ENCODE data around the gene ESR2.

Gene ESR2

GRCh38 chr14:64081174-64081746 lies 212.9 kb downstream of the ESR2 start:
- H3K9me3 ChIP-seq (ENCODE audit: control insufficient read depth in 1 of 2, low read length in 2 of 2) = no peaks in the 10 kb centered on the region
- H3K27ac ChIP-seq (ENCODE audit: low read depth, low read length) = no peak overlapping the region
- peaks cover 0 to 7% of the 10 kb centered on the region in 2 donors for H3K4me1 ChIP-seq (ENCODE audit: control insufficient read depth in 1 of 2, insufficient read depth in 2 of 2, low read length in 2 of 2)
- H3K9ac ChIP-seq (ENCODE audit: low read depth in 1 of 2, low read length in 2 of 2) = no peak overlapping the region
- H3K27me3 ChIP-seq (ENCODE audit: control insufficient read depth in 1 of 2, insufficient read depth in 2 of 2, low read length in 2 of 2) = no peaks in the 10 kb centered on the region
- H3K4me3 ChIP-seq (ENCODE audit: low read depth in 1 of 2, low read length in 2 of 2) = no peak overlapping the region
- peaks cover 16 to 37% of the 10 kb centered on the region in 2 donors for H3K36me3 ChIP-seq (ENCODE audit: control insufficient read depth in 1 of 2, insufficient read depth in 2 of 2, low read length in 2 of 2)

- Histone ChIP-seq H3K4me3 (ENCODE audit: low read depth in 1 of 2, low read length in 2 of 2) (no peak overlapping the region), H3K27ac (ENCODE audit: low read depth, low read length) (no peak overlapping the region), H3K4me1 (ENCODE audit: control insufficient read depth in 1 of 2, insufficient read depth in 2 of 2, low read length in 2 of 2) (no peaks in the 10 kb centered on the region), H3K36me3 (ENCODE audit: control insufficient read depth in 1 of 2, insufficient read depth in 2 of 2, low read length in 2 of 2) (peaks cover 16 to 41% of the 10 kb centered on the region in 2 donors), H3K27me3 (ENCODE audit: control insufficient read depth in 1 of 2, insufficient read depth in 2 of 2, low read length in 2 of 2) (no peaks in the 10 kb centered on the region), H3K9me3 (ENCODE audit: control insufficient read depth in 1 of 2, low read length in 2 of 2) (no peaks in the 10 kb centered on the region), H3K9ac (ENCODE audit: low read depth in 1 of 2, low read length in 2 of 2) (no peak overlapping the region)
Measured at GRCh38 chr14:64080452-64080851, 213.7 kb downstream of the ESR2 start.

- H3K9ac ChIP-seq (ENCODE audit: low read depth in 1 of 2, low read length in 2 of 2) = no peak overlapping the region
- no peaks in the 10 kb centered on the region for H3K9me3 ChIP-seq (ENCODE audit: control insufficient read depth in 1 of 2, low read length in 2 of 2)
- H3K27me3 ChIP-seq (ENCODE audit: control insufficient read depth in 1 of 2, insufficient read depth in 2 of 2, low read length in 2 of 2) = no peaks in the 10 kb centered on the region
- no peaks in the 10 kb centered on the region for H3K4me1 ChIP-seq (ENCODE audit: control insufficient read depth in 1 of 2, insufficient read depth in 2 of 2, low read length in 2 of 2)
- H3K36me3 ChIP-seq (ENCODE audit: control insufficient read depth in 1 of 2, insufficient read depth in 2 of 2, low read length in 2 of 2) = peaks cover 31 to 40% of the 10 kb centered on the region in 2 donors
- no peak overlapping the region for H3K4me3 ChIP-seq (ENCODE audit: low read depth in 1 of 2, low read length in 2 of 2)
- no peak overlapping the region for H3K27ac ChIP-seq (ENCODE audit: low read depth, low read length)
Measured at GRCh38 chr14:64075613-64076005, 218.6 kb downstream of the ESR2 start.

- H3K9ac ChIP-seq (ENCODE audit: low read depth in 1 of 2, low read length in 2 of 2) = no peak overlapping the region
- no peaks in the 10 kb centered on the region for H3K4me1 ChIP-seq (ENCODE audit: control insufficient read depth in 1 of 2, insufficient read depth in 2 of 2, low read length in 2 of 2)
- no peaks in the 10 kb centered on the region for H3K9me3 ChIP-seq (ENCODE audit: control insufficient read depth in 1 of 2, low read length in 2 of 2)
- no peaks in the 10 kb centered on the region for H3K27me3 ChIP-seq (ENCODE audit: control insufficient read depth in 1 of 2, insufficient read depth in 2 of 2, low read length in 2 of 2)
- H3K27ac ChIP-seq (ENCODE audit: low read depth, low read length) = no peak overlapping the region
- H3K36me3 ChIP-seq (ENCODE audit: control insufficient read depth in 1 of 2, insufficient read depth in 2 of 2, low read length in 2 of 2) = peaks cover 28 to 37% of the 10 kb centered on the region in 2 donors
- no peak overlapping the region for H3K4me3 ChIP-seq (ENCODE audit: low read depth in 1 of 2, low read length in 2 of 2)
Measured at GRCh38 chr14:64074961-64075612, 219.1 kb downstream of the ESR2 start.

- no peak overlapping the region for H3K4me3 ChIP-seq (ENCODE audit: low read depth in 1 of 2, low read length in 2 of 2)
- H3K27ac ChIP-seq (ENCODE audit: low read depth, low read length) = no peak overlapping the region
- H3K9me3 ChIP-seq (ENCODE audit: control insufficient read depth in 1 of 2, low read length in 2 of 2) = no peaks in the 10 kb centered on the region
- no peaks in the 10 kb centered on the region for H3K4me1 ChIP-seq (ENCODE audit: control insufficient read depth in 1 of 2, insufficient read depth in 2 of 2, low read length in 2 of 2)
- H3K9ac ChIP-seq (ENCODE audit: low read depth in 1 of 2, low read length in 2 of 2) = no peak overlapping the region
- H3K27me3 ChIP-seq (ENCODE audit: control insufficient read depth in 1 of 2, insufficient read depth in 2 of 2, low read length in 2 of 2) = no peaks in the 10 kb centered on the region
- peaks cover 22 to 28% of the 10 kb centered on the region in 2 donors for H3K36me3 ChIP-seq (ENCODE audit: control insufficient read depth in 1 of 2, insufficient read depth in 2 of 2, low read length in 2 of 2)
Measured at GRCh38 chr14:64069634-64070359, 224.4 kb downstream of the ESR2 start.

GRCh38 chr14:64064447-64064846 lies 229.7 kb downstream of the ESR2 start:
- Histone ChIP-seq H3K27me3 (ENCODE audit: control insufficient read depth in 1 of 2, insufficient read depth in 2 of 2, low read length in 2 of 2) (no peaks in the 10 kb centered on the region), H3K4me3 (ENCODE audit: low read depth in 1 of 2, low read length in 2 of 2) (no peak overlapping the region), H3K9ac (ENCODE audit: low read depth in 1 of 2, low read length in 2 of 2) (no peak overlapping the region), H3K4me1 (ENCODE audit: control insufficient read depth in 1 of 2, insufficient read depth in 2 of 2, low read length in 2 of 2) (no peaks in the 10 kb centered on the region), H3K9me3 (ENCODE audit: control insufficient read depth in 1 of 2, low read length in 2 of 2) (no peaks in the 10 kb centered on the region), H3K27ac (ENCODE audit: low read depth, low read length) (no peak overlapping the region), H3K36me3 (ENCODE audit: control insufficient read depth in 1 of 2, insufficient read depth in 2 of 2, low read length in 2 of 2) (peaks cover 8 to 16% of the 10 kb centered on the region in 2 donors)

GRCh38 chr14:64062381-64063115 lies 231.6 kb downstream of the ESR2 start:
- Histone ChIP-seq H3K36me3 (ENCODE audit: control insufficient read depth in 1 of 2, insufficient read depth in 2 of 2, low read length in 2 of 2) (peaks cover 8 to 14% of the 10 kb centered on the region in 2 donors), H3K4me3 (ENCODE audit: low read depth in 1 of 2, low read length in 2 of 2) (no peak overlapping the region), H3K9me3 (ENCODE audit: control insufficient read depth in 1 of 2, low read length in 2 of 2) (no peaks in the 10 kb centered on the region), H3K4me1 (ENCODE audit: control insufficient read depth in 1 of 2, insufficient read depth in 2 of 2, low read length in 2 of 2) (no peaks in the 10 kb centered on the region), H3K9ac (ENCODE audit: low read depth in 1 of 2, low read length in 2 of 2) (no peak overlapping the region), H3K27ac (ENCODE audit: low read depth, low read length) (no peak overlapping the region), H3K27me3 (ENCODE audit: control insufficient read depth in 1 of 2, insufficient read depth in 2 of 2, low read length in 2 of 2) (no peaks in the 10 kb centered on the region)

- no peak overlapping the region for H3K9ac ChIP-seq (ENCODE audit: low read depth in 1 of 2, low read length in 2 of 2)
- no peak overlapping the region for H3K4me3 ChIP-seq (ENCODE audit: low read depth in 1 of 2, low read length in 2 of 2)
- no peaks in the 10 kb centered on the region for H3K9me3 ChIP-seq (ENCODE audit: control insufficient read depth in 1 of 2, low read length in 2 of 2)
- no peak overlapping the region for H3K27ac ChIP-seq (ENCODE audit: low read depth, low read length)
- peaks cover 8 to 12% of the 10 kb centered on the region in 2 donors for H3K36me3 ChIP-seq (ENCODE audit: control insufficient read depth in 1 of 2, insufficient read depth in 2 of 2, low read length in 2 of 2)
- H3K27me3 ChIP-seq (ENCODE audit: control insufficient read depth in 1 of 2, insufficient read depth in 2 of 2, low read length in 2 of 2) = no peaks in the 10 kb centered on the region
- no peaks in the 10 kb centered on the region for H3K4me1 ChIP-seq (ENCODE audit: control insufficient read depth in 1 of 2, insufficient read depth in 2 of 2, low read length in 2 of 2)
Measured at GRCh38 chr14:64061706-64062105, 232.5 kb downstream of the ESR2 start.

GRCh38 chr14:64061115-64061514 lies 233.1 kb downstream of the ESR2 start:
- Histone ChIP-seq H3K4me3 (ENCODE audit: low read depth in 1 of 2, low read length in 2 of 2) (no peak overlapping the region), H3K36me3 (ENCODE audit: control insufficient read depth in 1 of 2, insufficient read depth in 2 of 2, low read length in 2 of 2) (peaks cover 8 to 12% of the 10 kb centered on the region in 2 donors), H3K9me3 (ENCODE audit: control insufficient read depth in 1 of 2, low read length in 2 of 2) (no peaks in the 10 kb centered on the region), H3K27ac (ENCODE audit: low read depth, low read length) (no peak overlapping the region), H3K27me3 (ENCODE audit: control insufficient read depth in 1 of 2, insufficient read depth in 2 of 2, low read length in 2 of 2) (no peaks in the 10 kb centered on the region), H3K9ac (ENCODE audit: low read depth in 1 of 2, low read length in 2 of 2) (no peak overlapping the region), H3K4me1 (ENCODE audit: control insufficient read depth in 1 of 2, insufficient read depth in 2 of 2, low read length in 2 of 2) (no peaks in the 10 kb centered on the region)

- H3K4me3 ChIP-seq (ENCODE audit: low read depth in 1 of 2, low read length in 2 of 2) = no peak overlapping the region
- H3K4me1 ChIP-seq (ENCODE audit: control insufficient read depth in 1 of 2, insufficient read depth in 2 of 2, low read length in 2 of 2) = no peaks in the 10 kb centered on the region
- peaks cover 8 to 12% of the 10 kb centered on the region in 2 donors for H3K36me3 ChIP-seq (ENCODE audit: control insufficient read depth in 1 of 2, insufficient read depth in 2 of 2, low read length in 2 of 2)
- no peaks in the 10 kb centered on the region for H3K27me3 ChIP-seq (ENCODE audit: control insufficient read depth in 1 of 2, insufficient read depth in 2 of 2, low read length in 2 of 2)
- H3K9me3 ChIP-seq (ENCODE audit: control insufficient read depth in 1 of 2, low read length in 2 of 2) = no peaks in the 10 kb centered on the region
- H3K27ac ChIP-seq (ENCODE audit: low read depth, low read length) = no peak overlapping the region
- no peak overlapping the region for H3K9ac ChIP-seq (ENCODE audit: low read depth in 1 of 2, low read length in 2 of 2)
Measured at GRCh38 chr14:64060648-64061096, 233.5 kb downstream of the ESR2 start.
